ENCODE results near the gene SLC17A8. TPM values are rescaled to one million over a fixed set of nuclear protein-coding genes. Genes with fewer than 3 reads are reported as not detected.

SLC17A8 gene
- total and polyA plus RNA-seq, 4 donors, result 0.08 to 3.9 (median 0.24) TPM

DNA sequence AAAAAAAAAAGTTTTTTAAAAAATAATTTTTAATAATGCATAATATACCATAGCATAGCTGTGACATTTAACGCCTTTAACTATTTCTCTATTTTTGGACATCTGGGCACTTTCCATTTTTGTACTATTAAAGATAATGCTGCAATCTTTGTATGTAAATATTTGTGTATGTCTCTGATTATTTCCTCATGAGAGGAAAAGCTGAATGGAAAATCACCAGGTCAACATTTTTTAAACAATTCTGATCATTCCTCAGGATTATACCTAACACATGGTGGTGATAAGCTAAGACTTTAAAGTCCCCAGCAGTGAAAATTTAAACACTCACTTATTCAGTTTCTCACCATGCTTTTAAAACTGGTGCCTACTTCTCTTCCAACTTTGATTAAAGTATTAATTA lies 85.5 kb downstream of the SLC17A8 start (continued):
- TF ChIP-seq, protein P1, sequence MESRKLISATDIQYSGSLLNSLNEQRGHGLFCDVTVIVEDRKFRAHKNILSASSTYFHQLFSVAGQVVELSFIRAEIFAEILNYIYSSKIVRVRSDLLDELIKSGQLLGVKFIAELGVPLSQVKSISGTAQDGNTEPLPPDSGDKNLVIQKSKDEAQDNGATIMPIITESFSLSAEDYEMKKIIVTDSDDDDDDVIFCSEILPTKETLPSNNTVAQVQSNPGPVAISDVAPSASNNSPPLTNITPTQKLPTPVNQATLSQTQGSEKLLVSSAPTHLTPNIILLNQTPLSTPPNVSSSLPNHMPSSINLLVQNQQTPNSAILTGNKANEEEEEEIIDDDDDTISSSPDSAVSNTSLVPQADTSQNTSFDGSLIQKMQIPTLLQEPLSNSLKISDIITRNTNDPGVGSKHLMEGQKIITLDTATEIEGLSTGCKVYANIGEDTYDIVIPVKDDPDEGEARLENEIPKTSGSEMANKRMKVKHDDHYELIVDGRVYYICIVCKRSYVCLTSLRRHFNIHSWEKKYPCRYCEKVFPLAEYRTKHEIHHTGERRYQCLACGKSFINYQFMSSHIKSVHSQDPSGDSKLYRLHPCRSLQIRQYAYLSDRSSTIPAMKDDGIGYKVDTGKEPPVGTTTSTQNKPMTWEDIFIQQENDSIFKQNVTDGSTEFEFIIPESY (IDR thresholded peaks at IDR 0.05), result no peak

DNA sequence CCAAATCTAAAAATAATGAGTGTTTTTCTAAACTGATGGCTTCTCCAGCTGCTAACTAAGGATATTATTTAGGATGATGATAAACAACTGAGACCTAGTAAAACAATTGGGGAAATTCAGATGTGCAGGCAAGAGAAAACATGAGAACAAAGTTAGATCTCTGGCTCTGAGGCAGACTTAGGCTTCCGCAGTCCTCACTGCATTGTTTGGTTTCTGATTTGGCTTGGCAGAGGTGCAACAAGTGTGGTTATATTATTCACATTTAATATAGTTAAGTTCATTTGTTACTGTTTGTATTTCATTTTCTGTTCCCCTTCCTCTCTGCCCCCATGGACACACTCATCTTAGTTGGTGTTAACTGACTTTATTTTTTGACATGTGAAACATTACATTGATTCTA lies 86.6 kb downstream of the SLC17A8 start:
- WGBS, result 33% methylated on average over 1 of the region's 1 CpG
- H3K27me3 ChIP-seq (ENCODE audit: control insufficient read depth in 4 of 4, insufficient read depth in 4 of 4, low read length in 3 of 4), result no peaks in the 10 kb centered on the region
- no peak overlapping the region for H3K9ac ChIP-seq (ENCODE audit: low read depth in 1 of 2, low read length in 2 of 2)
- no peak overlapping the region for H3K4me3 ChIP-seq (ENCODE audit: low read depth in 1 of 3, low read length in 3 of 3)
- H3K27ac ChIP-seq (ENCODE audit: low read depth in 1 of 2, low read length in 2 of 2), result peak overlapping the region; percentile 28 to 44
- H3K36me3 ChIP-seq (ENCODE audit: control insufficient read depth in 4 of 4, insufficient read depth in 3 of 4, low read depth in 1 of 4, low read length in 3 of 4), result no peaks in the 10 kb centered on the region
- DNase-seq (ENCODE audit: low spot score), result no peak
- TF ChIP-seq FOXA2 (IDR thresholded peaks at IDR 0.05), result no peak
- TF ChIP-seq, protein P1 (IDR thresholded peaks at IDR 0.05), result no peak
- TF ChIP-seq, protein P2, sequence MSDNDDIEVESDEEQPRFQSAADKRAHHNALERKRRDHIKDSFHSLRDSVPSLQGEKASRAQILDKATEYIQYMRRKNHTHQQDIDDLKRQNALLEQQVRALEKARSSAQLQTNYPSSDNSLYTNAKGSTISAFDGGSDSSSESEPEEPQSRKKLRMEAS (IDR thresholded peaks at IDR 0.05), result no peak
- H3K9me3 ChIP-seq (ENCODE audit: control insufficient read depth in 4 of 4, low read length in 3 of 4), result no peaks in the 10 kb centered on the region
- H3K4me1 ChIP-seq (ENCODE audit: control insufficient read depth in 4 of 4, insufficient read depth in 4 of 4, low read length in 3 of 4), result peaks cover 2 to 28% (median 27%) of the 10 kb centered on the region in 4 donors

DNA sequence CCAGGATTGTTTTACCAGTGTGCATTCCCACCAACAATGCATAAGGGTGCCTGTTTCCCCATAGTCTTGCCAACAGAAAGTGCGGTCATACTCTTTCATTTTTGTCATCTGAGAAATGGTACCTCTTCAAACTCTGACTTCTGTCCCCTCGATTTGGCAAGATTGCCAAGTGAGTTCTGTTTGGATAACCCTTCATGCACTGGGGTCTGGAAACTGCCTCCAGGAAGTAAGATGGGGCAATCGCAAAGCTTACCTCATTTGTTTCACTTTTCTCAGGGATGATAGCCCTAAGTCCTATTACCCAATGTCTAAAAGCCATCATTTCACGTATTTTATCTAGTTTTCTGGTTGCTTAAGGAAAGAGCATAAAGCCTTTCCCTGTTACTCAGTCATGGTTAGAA lies 88.2 kb downstream of the SLC17A8 start:
- DNase-seq (ENCODE audit: low spot score), result no peak
- peak overlapping the region in 1 of 3 donors; percentile 12 for H3K4me3 ChIP-seq (ENCODE audit: low read depth in 1 of 3, low read length in 3 of 3)
- no peaks in the 10 kb centered on the region for H3K36me3 ChIP-seq (ENCODE audit: control insufficient read depth in 4 of 4, insufficient read depth in 3 of 4, low read depth in 1 of 4, low read length in 3 of 4)
- H3K9me3 ChIP-seq (ENCODE audit: control insufficient read depth in 4 of 4, low read length in 3 of 4), result no peaks in the 10 kb centered on the region
- peak overlapping the region in 1 of 2 donors; percentile 60 for H3K9ac ChIP-seq (ENCODE audit: low read depth in 1 of 2, low read length in 2 of 2)
- WGBS, result 26% methylated on average over 4 of the region's 4 CpGs
- H3K27me3 ChIP-seq (ENCODE audit: control insufficient read depth in 4 of 4, insufficient read depth in 4 of 4, low read length in 3 of 4), result no peaks in the 10 kb centered on the region
- peaks cover 2 to 24% (median 23%) of the 10 kb centered on the region in 4 donors for H3K4me1 ChIP-seq (ENCODE audit: control insufficient read depth in 4 of 4, insufficient read depth in 4 of 4, low read length in 3 of 4)
- peak overlapping the region; percentile 52 to 74 for H3K27ac ChIP-seq (ENCODE audit: low read depth in 1 of 2, low read length in 2 of 2)
- peak in 1 of 2 donors; percentile 24 for TF ChIP-seq GABPA (IDR thresholded peaks at IDR 0.05 in 1 of 2, conservative IDR thresholded peaks at IDR 0.05 in 1 of 2)
- TF ChIP-seq YY1 (IDR thresholded peaks at IDR 0.05), result peak; percentile 67
- TF ChIP-seq RXRA (IDR thresholded peaks at IDR 0.05), result peak; percentile 92 to 94
- no peak for TF ChIP-seq HNF4G (IDR thresholded peaks at IDR 0.05)
- TF ChIP-seq, protein P2 (IDR thresholded peaks at IDR 0.05), result peak; percentile 99
- TF ChIP-seq, protein P3, sequence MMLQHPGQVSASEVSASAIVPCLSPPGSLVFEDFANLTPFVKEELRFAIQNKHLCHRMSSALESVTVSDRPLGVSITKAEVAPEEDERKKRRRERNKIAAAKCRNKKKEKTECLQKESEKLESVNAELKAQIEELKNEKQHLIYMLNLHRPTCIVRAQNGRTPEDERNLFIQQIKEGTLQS (IDR thresholded peaks at IDR 0.05), result peak; percentile 73
- TF ChIP-seq TAF1 (conservative IDR thresholded peaks at IDR 0.05), result peak; percentile 80
- TF ChIP-seq FOXA2 (IDR thresholded peaks at IDR 0.05), result peak; percentile 80
- TF ChIP-seq, protein P1 (IDR thresholded peaks at IDR 0.05), result peak; percentile 91
- peak; percentile 90 to 92 for TF ChIP-seq HNF4A (conservative IDR thresholded peaks at IDR 0.05)
- peak in 1 of 2 donors; percentile 93 for TF ChIP-seq EGR1 (IDR thresholded peaks at IDR 0.05; ENCODE audit: low read depth in 2 of 2)
- TF ChIP-seq JUND (IDR thresholded peaks at IDR 0.05), result peak; percentile 92 to 94
- peak; percentile 58 for TF ChIP-seq NR2F2 (IDR thresholded peaks at IDR 0.05)
- TF ChIP-seq, protein P4, sequence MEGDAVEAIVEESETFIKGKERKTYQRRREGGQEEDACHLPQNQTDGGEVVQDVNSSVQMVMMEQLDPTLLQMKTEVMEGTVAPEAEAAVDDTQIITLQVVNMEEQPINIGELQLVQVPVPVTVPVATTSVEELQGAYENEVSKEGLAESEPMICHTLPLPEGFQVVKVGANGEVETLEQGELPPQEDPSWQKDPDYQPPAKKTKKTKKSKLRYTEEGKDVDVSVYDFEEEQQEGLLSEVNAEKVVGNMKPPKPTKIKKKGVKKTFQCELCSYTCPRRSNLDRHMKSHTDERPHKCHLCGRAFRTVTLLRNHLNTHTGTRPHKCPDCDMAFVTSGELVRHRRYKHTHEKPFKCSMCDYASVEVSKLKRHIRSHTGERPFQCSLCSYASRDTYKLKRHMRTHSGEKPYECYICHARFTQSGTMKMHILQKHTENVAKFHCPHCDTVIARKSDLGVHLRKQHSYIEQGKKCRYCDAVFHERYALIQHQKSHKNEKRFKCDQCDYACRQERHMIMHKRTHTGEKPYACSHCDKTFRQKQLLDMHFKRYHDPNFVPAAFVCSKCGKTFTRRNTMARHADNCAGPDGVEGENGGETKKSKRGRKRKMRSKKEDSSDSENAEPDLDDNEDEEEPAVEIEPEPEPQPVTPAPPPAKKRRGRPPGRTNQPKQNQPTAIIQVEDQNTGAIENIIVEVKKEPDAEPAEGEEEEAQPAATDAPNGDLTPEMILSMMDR (IDR thresholded peaks at IDR 0.05; ENCODE audit: low read depth, low read length, missing input control), result no peak
- TF ChIP-seq, protein P5, sequence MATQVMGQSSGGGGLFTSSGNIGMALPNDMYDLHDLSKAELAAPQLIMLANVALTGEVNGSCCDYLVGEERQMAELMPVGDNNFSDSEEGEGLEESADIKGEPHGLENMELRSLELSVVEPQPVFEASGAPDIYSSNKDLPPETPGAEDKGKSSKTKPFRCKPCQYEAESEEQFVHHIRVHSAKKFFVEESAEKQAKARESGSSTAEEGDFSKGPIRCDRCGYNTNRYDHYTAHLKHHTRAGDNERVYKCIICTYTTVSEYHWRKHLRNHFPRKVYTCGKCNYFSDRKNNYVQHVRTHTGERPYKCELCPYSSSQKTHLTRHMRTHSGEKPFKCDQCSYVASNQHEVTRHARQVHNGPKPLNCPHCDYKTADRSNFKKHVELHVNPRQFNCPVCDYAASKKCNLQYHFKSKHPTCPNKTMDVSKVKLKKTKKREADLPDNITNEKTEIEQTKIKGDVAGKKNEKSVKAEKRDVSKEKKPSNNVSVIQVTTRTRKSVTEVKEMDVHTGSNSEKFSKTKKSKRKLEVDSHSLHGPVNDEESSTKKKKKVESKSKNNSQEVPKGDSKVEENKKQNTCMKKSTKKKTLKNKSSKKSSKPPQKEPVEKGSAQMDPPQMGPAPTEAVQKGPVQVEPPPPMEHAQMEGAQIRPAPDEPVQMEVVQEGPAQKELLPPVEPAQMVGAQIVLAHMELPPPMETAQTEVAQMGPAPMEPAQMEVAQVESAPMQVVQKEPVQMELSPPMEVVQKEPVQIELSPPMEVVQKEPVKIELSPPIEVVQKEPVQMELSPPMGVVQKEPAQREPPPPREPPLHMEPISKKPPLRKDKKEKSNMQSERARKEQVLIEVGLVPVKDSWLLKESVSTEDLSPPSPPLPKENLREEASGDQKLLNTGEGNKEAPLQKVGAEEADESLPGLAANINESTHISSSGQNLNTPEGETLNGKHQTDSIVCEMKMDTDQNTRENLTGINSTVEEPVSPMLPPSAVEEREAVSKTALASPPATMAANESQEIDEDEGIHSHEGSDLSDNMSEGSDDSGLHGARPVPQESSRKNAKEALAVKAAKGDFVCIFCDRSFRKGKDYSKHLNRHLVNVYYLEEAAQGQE (IDR thresholded peaks at IDR 0.05), result peak; percentile 82
- TF ChIP-seq SP1 (IDR thresholded peaks at IDR 0.05), result peak; percentile 74
- peak; percentile 47 for TF ChIP-seq FOXA1 (IDR thresholded peaks at IDR 0.05)
- TF ChIP-seq RAD21 (IDR thresholded peaks at IDR 0.05), result peak; percentile 53 to 56

Data from liver (tissue), 9 donors.